ENCODE data around the gene C2orf76.

DNA sequence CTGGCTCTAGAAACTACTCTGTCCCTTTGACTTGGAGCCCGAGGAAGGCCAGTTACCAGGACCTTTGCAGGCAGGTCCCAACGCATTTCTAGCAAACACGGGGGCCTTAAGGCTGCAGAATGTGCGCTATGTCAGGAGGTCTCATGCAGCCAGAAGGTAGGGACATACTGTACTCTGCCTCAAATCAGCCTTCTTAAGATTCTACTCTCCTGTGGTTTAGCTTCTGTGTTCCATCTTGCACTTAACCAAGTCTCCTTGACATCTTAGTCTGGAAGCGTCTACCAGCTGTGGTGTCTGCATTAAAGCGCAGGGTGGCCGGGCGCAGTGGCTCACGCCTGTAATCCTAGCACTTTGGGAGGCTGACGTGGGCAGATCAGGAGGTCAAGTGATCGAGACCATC is 77.5 kb downstream of the C2orf76 start:
- TF ChIP-seq POLR2A (IDR thresholded peaks at IDR 0.05): no peak
- TF ChIP-seq, protein P1, sequence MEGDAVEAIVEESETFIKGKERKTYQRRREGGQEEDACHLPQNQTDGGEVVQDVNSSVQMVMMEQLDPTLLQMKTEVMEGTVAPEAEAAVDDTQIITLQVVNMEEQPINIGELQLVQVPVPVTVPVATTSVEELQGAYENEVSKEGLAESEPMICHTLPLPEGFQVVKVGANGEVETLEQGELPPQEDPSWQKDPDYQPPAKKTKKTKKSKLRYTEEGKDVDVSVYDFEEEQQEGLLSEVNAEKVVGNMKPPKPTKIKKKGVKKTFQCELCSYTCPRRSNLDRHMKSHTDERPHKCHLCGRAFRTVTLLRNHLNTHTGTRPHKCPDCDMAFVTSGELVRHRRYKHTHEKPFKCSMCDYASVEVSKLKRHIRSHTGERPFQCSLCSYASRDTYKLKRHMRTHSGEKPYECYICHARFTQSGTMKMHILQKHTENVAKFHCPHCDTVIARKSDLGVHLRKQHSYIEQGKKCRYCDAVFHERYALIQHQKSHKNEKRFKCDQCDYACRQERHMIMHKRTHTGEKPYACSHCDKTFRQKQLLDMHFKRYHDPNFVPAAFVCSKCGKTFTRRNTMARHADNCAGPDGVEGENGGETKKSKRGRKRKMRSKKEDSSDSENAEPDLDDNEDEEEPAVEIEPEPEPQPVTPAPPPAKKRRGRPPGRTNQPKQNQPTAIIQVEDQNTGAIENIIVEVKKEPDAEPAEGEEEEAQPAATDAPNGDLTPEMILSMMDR (IDR thresholded peaks at IDR 0.05): no peak
